Measurements from ENCODE around the gene LYSMD1.
A peak's percentile ranks its signal among the peaks of the same experiment; 100 is the strongest.

Gene LYSMD1

GRCh38 chr1:151146412-151147131 lies 19.1 kb downstream of the LYSMD1 start, which contains the start of gene SEMA6C:
Gene SEMA6C (minus strand): TSS chr1:151146631. CDS start chr1:151142621, 4,010 bp downstream.
- in situ Hi-C loops (cut with HindIII; ENCODE audit: low sequenced_read_pairs) = no loop called here
- peak; percentile 91 for DNase-seq (ENCODE audit: low read depth, low spot score)
- TF ChIP-seq, protein P1, sequence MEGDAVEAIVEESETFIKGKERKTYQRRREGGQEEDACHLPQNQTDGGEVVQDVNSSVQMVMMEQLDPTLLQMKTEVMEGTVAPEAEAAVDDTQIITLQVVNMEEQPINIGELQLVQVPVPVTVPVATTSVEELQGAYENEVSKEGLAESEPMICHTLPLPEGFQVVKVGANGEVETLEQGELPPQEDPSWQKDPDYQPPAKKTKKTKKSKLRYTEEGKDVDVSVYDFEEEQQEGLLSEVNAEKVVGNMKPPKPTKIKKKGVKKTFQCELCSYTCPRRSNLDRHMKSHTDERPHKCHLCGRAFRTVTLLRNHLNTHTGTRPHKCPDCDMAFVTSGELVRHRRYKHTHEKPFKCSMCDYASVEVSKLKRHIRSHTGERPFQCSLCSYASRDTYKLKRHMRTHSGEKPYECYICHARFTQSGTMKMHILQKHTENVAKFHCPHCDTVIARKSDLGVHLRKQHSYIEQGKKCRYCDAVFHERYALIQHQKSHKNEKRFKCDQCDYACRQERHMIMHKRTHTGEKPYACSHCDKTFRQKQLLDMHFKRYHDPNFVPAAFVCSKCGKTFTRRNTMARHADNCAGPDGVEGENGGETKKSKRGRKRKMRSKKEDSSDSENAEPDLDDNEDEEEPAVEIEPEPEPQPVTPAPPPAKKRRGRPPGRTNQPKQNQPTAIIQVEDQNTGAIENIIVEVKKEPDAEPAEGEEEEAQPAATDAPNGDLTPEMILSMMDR (IDR thresholded peaks at IDR 0.05; ENCODE audit: low read depth, low read length) = no peak
- peak within 1 kb of the TSS; percentile 61 for H3K4me3 ChIP-seq (ENCODE audit: low read depth, low read length)

DNA sequence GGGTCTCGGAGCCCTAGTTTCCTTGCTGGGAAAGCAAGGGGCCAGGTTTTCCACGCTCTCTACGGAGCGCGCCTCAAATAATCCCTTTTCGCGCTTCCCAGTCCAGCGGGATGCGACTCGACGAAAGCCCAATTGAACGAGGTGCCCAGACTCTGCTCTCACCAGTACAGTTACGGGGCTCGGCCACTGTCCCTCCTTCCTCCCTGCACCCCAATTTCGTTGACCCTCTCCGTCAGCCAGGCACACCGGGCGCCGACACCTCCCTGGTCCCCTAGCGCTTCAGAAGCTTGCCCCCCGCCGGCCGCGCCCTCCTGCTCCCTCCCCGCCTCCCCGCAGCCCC lies 19.7 kb downstream of the LYSMD1 start:
- H3K4me3 ChIP-seq (ENCODE audit: low read depth, low read length) = peak overlapping the region; percentile 61
- in situ Hi-C loops (cut with HindIII; ENCODE audit: low sequenced_read_pairs) = no loop called here
- no peak for DNase-seq (ENCODE audit: low read depth, low spot score)
- TF ChIP-seq, protein P1 (IDR thresholded peaks at IDR 0.05; ENCODE audit: low read depth, low read length) = no peak

- in situ Hi-C loops (cut with HindIII; ENCODE audit: low sequenced_read_pairs) = no loop called here
- DNase-seq (ENCODE audit: low read depth, low spot score) = no peak
- TF ChIP-seq, protein P1 (IDR thresholded peaks at IDR 0.05; ENCODE audit: low read depth, low read length) = no peak
- peak overlapping the region; percentile 61 for H3K4me3 ChIP-seq (ENCODE audit: low read depth, low read length)
Observed at GRCh38 chr1:151145304-151146071, 20.2 kb downstream of the LYSMD1 start.

DNA sequence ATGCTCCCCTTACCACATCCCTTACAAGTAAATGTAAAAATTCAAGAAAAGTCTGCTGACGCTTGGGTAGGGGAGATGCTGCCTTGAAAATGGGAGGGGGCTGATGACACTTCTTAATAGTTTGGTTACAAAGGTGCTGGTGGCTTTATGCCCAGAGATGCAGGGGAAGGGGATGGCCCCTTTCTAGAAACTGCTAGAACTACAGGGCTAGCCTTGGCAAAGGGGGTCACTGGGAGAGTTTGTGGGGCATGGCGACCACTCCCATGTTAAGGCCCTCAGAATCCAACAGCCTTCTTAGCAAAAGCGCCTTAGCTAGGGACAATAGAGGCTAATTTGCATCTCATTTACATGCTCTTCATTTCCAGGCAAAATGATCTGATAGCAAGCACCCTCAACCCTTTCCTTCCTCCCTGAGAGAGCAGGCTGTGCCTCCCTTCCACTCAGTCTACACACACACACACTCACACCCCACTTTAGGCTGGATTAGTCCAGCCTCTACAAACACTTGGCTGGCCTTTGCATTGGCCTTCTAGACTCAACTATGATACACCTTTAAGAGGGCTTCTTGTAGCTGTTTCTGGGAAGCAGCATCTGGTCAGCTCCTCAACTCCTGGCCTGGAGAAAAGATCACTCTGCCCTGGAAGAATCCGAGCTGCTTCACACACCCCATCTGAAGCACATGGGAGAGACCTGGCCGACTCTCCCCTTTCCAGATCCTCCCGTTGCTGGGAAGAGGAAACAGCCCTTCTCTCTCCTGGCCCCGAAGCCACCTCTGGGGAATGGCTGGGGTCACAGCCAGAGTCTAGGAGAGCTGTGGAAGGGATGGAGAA lies 21.0 kb downstream of the LYSMD1 start:
- in situ Hi-C loops (cut with HindIII; ENCODE audit: low sequenced_read_pairs) = no loop called here
- no peak overlapping the region for H3K4me3 ChIP-seq (ENCODE audit: low read depth, low read length)
- TF ChIP-seq, protein P1 (IDR thresholded peaks at IDR 0.05; ENCODE audit: low read depth, low read length) = no peak
- DNase-seq (ENCODE audit: low read depth, low spot score) = no peak

- no peak for DNase-seq (ENCODE audit: low read depth, low spot score)
- in situ Hi-C loops (cut with HindIII; ENCODE audit: low sequenced_read_pairs) = no loop called here
- TF ChIP-seq, protein P1 (IDR thresholded peaks at IDR 0.05; ENCODE audit: low read depth, low read length) = no peak
- no peak overlapping the region for H3K4me3 ChIP-seq (ENCODE audit: low read depth, low read length)
Observed at GRCh38 chr1:151143986-151144385, 21.7 kb downstream of the LYSMD1 start.

- no peak overlapping the region for H3K4me3 ChIP-seq (ENCODE audit: low read depth, low read length)
- DNase-seq (ENCODE audit: low read depth, low spot score) = no peak
- in situ Hi-C loops (cut with HindIII; ENCODE audit: low sequenced_read_pairs) = no loop called here
- TF ChIP-seq, protein P1 (IDR thresholded peaks at IDR 0.05; ENCODE audit: low read depth, low read length) = no peak
Observed at GRCh38 chr1:151143057-151143435, 22.7 kb downstream of the LYSMD1 start.

All from astrocyte of the spinal cord (primary cell).